ENCODE measurements around the gene RHOD. TPM values are rescaled to one million over a fixed set of nuclear protein-coding genes. Genes with fewer than 3 reads are reported as not detected.

RHOD gene
- total RNA-seq, 4 donors from 2014 or later: 9.4 to 23.6 (median 10.4) TPM

DNA sequence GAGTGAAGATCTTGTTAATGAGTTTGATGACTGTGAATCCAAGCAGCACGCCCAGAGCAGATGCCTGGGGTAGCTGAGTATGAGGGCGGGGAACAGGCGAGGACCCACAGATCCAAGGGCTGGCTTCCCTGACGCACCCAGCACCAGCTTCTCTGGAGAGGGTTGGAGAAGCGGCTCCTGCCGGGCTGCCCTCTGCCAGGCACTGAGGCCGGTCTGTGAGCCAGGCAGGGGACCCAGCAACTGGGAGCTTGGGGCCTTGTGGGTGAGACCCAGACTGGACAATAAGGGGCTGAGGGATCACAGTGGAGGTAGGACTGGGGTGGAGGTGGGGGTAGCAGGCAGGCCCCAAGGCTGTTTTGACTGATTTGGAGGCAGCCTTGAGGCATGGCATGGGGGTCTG, 42.3 kb upstream of the RHOD start:
- no peak for TF ChIP-seq POLR2A (IDR thresholded peaks at IDR 0.05)
- TF ChIP-seq, protein P1, sequence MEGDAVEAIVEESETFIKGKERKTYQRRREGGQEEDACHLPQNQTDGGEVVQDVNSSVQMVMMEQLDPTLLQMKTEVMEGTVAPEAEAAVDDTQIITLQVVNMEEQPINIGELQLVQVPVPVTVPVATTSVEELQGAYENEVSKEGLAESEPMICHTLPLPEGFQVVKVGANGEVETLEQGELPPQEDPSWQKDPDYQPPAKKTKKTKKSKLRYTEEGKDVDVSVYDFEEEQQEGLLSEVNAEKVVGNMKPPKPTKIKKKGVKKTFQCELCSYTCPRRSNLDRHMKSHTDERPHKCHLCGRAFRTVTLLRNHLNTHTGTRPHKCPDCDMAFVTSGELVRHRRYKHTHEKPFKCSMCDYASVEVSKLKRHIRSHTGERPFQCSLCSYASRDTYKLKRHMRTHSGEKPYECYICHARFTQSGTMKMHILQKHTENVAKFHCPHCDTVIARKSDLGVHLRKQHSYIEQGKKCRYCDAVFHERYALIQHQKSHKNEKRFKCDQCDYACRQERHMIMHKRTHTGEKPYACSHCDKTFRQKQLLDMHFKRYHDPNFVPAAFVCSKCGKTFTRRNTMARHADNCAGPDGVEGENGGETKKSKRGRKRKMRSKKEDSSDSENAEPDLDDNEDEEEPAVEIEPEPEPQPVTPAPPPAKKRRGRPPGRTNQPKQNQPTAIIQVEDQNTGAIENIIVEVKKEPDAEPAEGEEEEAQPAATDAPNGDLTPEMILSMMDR (IDR thresholded peaks at IDR 0.05): no peak
- no peak for DNase-seq
- no peak overlapping the region for H3K4me3 ChIP-seq
- H3K9me3 ChIP-seq: no peaks in the 10 kb centered on the region
- H3K27ac ChIP-seq: no peak overlapping the region
- intact Hi-C loops (cut with DNase I; ENCODE audit: low total_unique reads): no loop called here
- no peaks in the 10 kb centered on the region for H3K36me3 ChIP-seq
- no peaks in the 10 kb centered on the region for H3K27me3 ChIP-seq
- no peaks in the 10 kb centered on the region for H3K4me1 ChIP-seq

DNA sequence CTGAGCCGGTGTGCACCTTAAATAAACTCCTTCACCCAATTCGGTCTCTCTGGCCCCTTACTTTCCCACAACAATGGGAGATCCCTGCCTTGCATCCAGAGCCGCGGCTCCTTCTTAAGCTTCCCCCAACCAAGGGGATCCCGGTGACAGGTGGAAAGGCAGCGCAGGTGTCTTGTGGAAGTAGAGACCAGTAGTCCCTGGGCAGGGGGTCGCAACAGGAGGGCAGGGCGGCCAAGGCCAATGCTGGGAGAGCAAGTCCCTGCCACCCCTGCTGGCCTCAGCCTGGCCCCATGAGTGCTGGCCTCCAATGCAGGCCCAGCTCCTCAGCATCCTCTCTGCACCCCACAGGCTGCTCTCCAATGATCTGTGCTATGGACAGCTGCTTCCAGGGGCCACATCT, 41.6 kb upstream of the RHOD start:
- no peaks in the 10 kb centered on the region for H3K27me3 ChIP-seq
- H3K27ac ChIP-seq: no peak overlapping the region
- TF ChIP-seq POLR2A (IDR thresholded peaks at IDR 0.05): no peak
- TF ChIP-seq, protein P1 (IDR thresholded peaks at IDR 0.05): no peak

DNA sequence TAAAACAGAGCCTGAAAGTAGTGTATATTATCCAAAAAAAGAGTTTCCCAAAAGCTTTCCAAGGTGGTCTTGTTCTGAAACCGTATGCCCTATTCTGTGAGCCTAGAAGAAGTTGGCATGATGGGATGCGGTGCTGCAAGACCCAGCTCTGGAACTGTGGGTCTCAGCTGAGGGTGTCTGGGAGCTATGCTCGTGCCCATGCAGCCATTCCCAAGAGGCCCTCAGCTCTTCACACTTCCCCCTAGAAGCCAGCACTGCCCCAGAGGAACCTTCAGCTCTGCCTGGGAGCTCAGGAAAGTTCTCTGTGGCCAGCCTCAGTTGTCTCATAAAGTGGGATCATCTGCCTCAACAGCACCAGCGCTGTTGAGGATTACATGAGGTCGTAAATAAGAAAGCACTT, 40.1 kb upstream of the RHOD start:
- Histone ChIP-seq H3K27ac (no peak overlapping the region), H3K4me3 (no peak overlapping the region), H3K9me3 (no peaks in the 10 kb centered on the region), H3K27me3 (no peaks in the 10 kb centered on the region), H3K36me3 (no peaks in the 10 kb centered on the region), H3K4me1 (no peaks in the 10 kb centered on the region)
- DNase-seq: no peak
- intact Hi-C loops (cut with DNase I; ENCODE audit: low total_unique reads): no loop called here
- TF ChIP-seq, protein P1 (IDR thresholded peaks at IDR 0.05): no peak
- no peak for TF ChIP-seq POLR2A (IDR thresholded peaks at IDR 0.05)

More for the DNA sequence above, 41.6 kb upstream of the RHOD start:
- Histone ChIP-seq H3K36me3 (no peaks in the 10 kb centered on the region), H3K4me3 (no peak overlapping the region), H3K4me1 (no peaks in the 10 kb centered on the region), H3K9me3 (no peaks in the 10 kb centered on the region)
- intact Hi-C loops (cut with DNase I; ENCODE audit: low total_unique reads): no loop called here
- DNase-seq: no peak

DNA sequence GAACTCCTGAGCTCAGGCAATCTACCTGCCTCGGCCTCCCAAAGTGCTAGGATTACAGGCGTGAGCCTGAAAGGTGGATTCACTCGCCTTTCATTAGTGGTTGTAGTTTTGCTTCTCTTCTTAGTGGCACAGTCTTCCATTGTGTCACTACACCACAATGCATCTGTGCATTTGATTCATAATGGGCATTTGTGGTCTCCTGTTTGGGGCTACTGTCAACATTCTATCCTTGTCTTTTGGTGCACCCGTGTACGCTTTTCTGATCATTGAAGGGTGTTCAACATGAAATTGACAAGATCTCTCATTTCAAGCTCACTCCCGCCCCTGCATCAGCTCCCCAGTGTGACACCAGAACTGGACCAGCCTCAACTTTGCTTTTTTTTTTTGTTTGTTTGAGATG, 35.7 kb upstream of the RHOD start:
- no peak for DNase-seq
- intact Hi-C loops (cut with DNase I; ENCODE audit: low total_unique reads): no loop called here
- TF ChIP-seq, protein P1 (IDR thresholded peaks at IDR 0.05): no peak
- Histone ChIP-seq H3K4me3 (no peak overlapping the region), H3K9me3 (no peaks in the 10 kb centered on the region), H3K36me3 (no peaks in the 10 kb centered on the region), H3K4me1 (peaks cover 0 to 6% of the 10 kb centered on the region in 2 donors), H3K27ac (no peak overlapping the region), H3K27me3 (no peaks in the 10 kb centered on the region)

DNA sequence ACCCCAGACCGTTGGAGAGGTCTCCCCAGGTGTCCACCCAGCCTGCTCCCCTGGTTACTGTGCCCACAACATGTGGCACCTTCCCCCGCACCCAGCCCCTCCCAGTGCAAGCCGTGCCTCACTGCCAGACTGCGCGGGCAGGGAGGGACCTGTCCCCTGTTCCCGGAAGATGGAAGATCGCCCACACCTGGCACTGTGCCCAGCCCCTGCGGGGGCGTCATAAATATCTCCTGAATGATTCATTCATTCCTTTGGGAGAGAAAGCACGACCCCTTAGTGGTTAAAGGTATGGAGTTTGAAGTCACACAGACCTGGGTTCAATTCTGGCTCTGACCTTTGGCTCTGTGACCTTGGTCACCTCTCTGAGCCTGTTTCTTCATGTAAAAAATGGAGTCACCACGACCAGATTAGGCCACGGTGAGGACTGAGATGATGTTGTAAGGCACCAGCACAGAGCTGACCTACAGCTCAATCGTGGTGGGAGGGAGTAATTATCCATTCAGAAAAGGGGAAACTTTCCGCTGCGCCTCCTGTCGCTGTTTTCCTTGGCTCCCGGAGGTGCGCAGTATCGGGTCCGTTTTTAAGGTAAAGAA, 34.2 kb upstream of the RHOD start:
- no peak overlapping the region for H3K27ac ChIP-seq
- intact Hi-C loops (cut with DNase I; ENCODE audit: low total_unique reads): no loop called here

More for the DNA sequence above, 34.2 kb upstream of the RHOD start:
- Histone ChIP-seq H3K9me3 (no peaks in the 10 kb centered on the region), H3K4me3 (peak overlapping the region; percentile 10 to 12), H3K27me3 (no peaks in the 10 kb centered on the region), H3K4me1 (peaks cover 0 to 6% of the 10 kb centered on the region in 2 donors), H3K36me3 (no peaks in the 10 kb centered on the region)
- peak in 1 of 2 donors; percentile 42 for DNase-seq
- TF ChIP-seq, protein P1 (IDR thresholded peaks at IDR 0.05): no peak
- TF ChIP-seq POLR2A (IDR thresholded peaks at IDR 0.05): no peak

Measured in uterus (tissue), 4 donors.